ENCODE data around the gene INSC.

- TF ChIP-seq CTCF (conservative IDR thresholded peaks at IDR 0.05) (no peak), ZFX (IDR thresholded peaks at IDR 0.05) (no peak)
Measured at GRCh38 chr11:15224466-15224865, 109.7 kb downstream of the INSC start.
